SK-N-SH (cell line): ENCODE data around the gene CEBPA.

Experiments used
- EP300 ChIP-seq, 2 experiments: IDR thresholded peaks; 2 replicates each; pipeline versions ENCODE4 v1.4.0 to v1.6.1; 2012; ENCODE audit warnings: borderline replicate concordance in 1 of 2, low read depth in 1 of 2, low read length in 1 of 2
- EZH2phosphoT487 ChIP-seq: fragments of 200-600 bp; sonication (generic); IDR thresholded peaks from 2 replicates; pipeline ENCODE4 v1.6.1; 2017; ENCODE audit warnings: low read depth, mixed run types, mild to moderate bottlenecking, antibody characterized with exemption, moderate library complexity, borderline replicate concordance
- GABPA ChIP-seq: IDR thresholded peaks from 2 replicates; pipeline ENCODE4 v1.4.0; 2012; ENCODE audit warnings: low read depth, mild to moderate bottlenecking
- JUND ChIP-seq: IDR thresholded peaks from 2 replicates; pipeline ENCODE4 v1.4.0; 2012
- RAD21 ChIP-seq: IDR thresholded peaks from 2 replicates; pipeline ENCODE4 v1.6.1; 2012; ENCODE audit warnings: mild to moderate bottlenecking, low read length
- SMC3 ChIP-seq: IDR thresholded peaks from 2 replicates; pipeline ENCODE4 v1.6.1; 2012; ENCODE audit warnings: low read depth, low read length, improper control_type of control experiment
- TCF12 ChIP-seq: IDR thresholded peaks from 2 replicates; pipeline ENCODE4 v1.4.0; 2012
- TEAD4 ChIP-seq: IDR thresholded peaks from 2 replicates; pipeline ENCODE4 v1.4.0; 2012; ENCODE audit warnings: mild to moderate bottlenecking, borderline replicate concordance; ENCODE audit not compliant: insufficient read depth
- YY1 ChIP-seq: IDR thresholded peaks from 2 replicates; pipeline ENCODE4 v1.4.0; 2012; ENCODE audit warnings: low read depth, mild to moderate bottlenecking
- TF ChIP-seq, protein P1 (sequence below): fragments of 200-600 bp; sonication (generic); IDR thresholded peaks from 2 replicates; pipeline ENCODE4 v1.6.1; 2017; ENCODE audit warnings: antibody characterized with exemption, mild to moderate bottlenecking, moderate library complexity
- TF ChIP-seq, protein P2 (sequence below): fragments of 150-350 bp; IDR thresholded peaks from 2 replicates; pipeline ENCODE4 v1.6.1; 2017; ENCODE audit warnings: antibody characterized with exemption, low read length, low read depth, borderline replicate concordance
- TF ChIP-seq, protein P3 (sequence below): IDR thresholded peaks from 2 replicates; pipeline ENCODE4 v1.4.0; 2012; ENCODE audit warnings: low read depth
- TF ChIP-seq, protein P4 (sequence below): IDR thresholded peaks from 2 replicates; pipeline ENCODE4 v1.6.1; 2012; ENCODE audit warnings: mild to moderate bottlenecking, low read depth, low read length, moderate library complexity
- TF ChIP-seq, protein P5 (sequence below): IDR thresholded peaks from 2 replicates; pipeline ENCODE4; 2012

DNA sequence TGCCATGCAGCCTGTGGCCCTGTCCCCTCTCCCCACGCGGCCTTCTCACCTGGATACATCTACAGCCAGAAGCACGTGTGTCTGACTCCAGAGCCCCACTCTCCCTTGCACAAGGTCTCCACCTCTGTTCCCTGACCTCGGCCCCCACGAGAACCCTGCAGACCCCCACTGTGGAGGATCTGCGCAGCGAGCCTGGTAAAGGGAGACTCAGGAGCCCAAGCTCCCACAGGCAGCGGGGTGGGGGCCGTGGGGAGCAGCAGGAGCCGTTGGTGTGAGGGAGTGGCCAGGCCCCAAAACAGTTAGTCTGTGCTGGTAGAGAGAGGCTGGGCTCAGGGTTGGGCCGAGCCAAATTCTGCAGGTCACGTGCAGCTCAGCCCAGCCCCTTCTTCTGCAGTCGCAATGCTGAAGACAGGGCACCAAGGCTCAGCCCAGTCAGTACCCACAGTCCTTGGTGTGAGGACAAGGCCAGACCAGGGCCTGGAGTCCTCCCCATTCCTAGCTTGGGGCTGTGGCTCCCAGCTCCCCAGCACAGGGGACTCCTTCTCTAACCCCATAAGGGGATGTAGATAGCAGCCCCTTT lies 48.0 kb downstream of the CEBPA start:
- TF ChIP-seq, protein P1, sequence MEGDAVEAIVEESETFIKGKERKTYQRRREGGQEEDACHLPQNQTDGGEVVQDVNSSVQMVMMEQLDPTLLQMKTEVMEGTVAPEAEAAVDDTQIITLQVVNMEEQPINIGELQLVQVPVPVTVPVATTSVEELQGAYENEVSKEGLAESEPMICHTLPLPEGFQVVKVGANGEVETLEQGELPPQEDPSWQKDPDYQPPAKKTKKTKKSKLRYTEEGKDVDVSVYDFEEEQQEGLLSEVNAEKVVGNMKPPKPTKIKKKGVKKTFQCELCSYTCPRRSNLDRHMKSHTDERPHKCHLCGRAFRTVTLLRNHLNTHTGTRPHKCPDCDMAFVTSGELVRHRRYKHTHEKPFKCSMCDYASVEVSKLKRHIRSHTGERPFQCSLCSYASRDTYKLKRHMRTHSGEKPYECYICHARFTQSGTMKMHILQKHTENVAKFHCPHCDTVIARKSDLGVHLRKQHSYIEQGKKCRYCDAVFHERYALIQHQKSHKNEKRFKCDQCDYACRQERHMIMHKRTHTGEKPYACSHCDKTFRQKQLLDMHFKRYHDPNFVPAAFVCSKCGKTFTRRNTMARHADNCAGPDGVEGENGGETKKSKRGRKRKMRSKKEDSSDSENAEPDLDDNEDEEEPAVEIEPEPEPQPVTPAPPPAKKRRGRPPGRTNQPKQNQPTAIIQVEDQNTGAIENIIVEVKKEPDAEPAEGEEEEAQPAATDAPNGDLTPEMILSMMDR = no peak
- TF ChIP-seq TCF12 (no peak), GABPA (no peak), JUND (no peak), YY1 (no peak), EZH2phosphoT487 (no peak), SMC3 (no peak), RAD21 (no peak), TEAD4 (no peak), EP300 (IDR thresholded peaks at IDR 0.05; ENCODE audit: borderline replicate concordance in 1 of 2, low read depth in 1 of 2, low read length in 1 of 2) (no peak)
- TF ChIP-seq, protein P2, sequence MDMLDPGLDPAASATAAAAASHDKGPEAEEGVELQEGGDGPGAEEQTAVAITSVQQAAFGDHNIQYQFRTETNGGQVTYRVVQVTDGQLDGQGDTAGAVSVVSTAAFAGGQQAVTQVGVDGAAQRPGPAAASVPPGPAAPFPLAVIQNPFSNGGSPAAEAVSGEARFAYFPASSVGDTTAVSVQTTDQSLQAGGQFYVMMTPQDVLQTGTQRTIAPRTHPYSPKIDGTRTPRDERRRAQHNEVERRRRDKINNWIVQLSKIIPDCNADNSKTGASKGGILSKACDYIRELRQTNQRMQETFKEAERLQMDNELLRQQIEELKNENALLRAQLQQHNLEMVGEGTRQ = no peak
- TF ChIP-seq, protein P3, sequence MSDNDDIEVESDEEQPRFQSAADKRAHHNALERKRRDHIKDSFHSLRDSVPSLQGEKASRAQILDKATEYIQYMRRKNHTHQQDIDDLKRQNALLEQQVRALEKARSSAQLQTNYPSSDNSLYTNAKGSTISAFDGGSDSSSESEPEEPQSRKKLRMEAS = no peak
- TF ChIP-seq, protein P4, sequence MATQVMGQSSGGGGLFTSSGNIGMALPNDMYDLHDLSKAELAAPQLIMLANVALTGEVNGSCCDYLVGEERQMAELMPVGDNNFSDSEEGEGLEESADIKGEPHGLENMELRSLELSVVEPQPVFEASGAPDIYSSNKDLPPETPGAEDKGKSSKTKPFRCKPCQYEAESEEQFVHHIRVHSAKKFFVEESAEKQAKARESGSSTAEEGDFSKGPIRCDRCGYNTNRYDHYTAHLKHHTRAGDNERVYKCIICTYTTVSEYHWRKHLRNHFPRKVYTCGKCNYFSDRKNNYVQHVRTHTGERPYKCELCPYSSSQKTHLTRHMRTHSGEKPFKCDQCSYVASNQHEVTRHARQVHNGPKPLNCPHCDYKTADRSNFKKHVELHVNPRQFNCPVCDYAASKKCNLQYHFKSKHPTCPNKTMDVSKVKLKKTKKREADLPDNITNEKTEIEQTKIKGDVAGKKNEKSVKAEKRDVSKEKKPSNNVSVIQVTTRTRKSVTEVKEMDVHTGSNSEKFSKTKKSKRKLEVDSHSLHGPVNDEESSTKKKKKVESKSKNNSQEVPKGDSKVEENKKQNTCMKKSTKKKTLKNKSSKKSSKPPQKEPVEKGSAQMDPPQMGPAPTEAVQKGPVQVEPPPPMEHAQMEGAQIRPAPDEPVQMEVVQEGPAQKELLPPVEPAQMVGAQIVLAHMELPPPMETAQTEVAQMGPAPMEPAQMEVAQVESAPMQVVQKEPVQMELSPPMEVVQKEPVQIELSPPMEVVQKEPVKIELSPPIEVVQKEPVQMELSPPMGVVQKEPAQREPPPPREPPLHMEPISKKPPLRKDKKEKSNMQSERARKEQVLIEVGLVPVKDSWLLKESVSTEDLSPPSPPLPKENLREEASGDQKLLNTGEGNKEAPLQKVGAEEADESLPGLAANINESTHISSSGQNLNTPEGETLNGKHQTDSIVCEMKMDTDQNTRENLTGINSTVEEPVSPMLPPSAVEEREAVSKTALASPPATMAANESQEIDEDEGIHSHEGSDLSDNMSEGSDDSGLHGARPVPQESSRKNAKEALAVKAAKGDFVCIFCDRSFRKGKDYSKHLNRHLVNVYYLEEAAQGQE = no peak
- TF ChIP-seq, protein P5, sequence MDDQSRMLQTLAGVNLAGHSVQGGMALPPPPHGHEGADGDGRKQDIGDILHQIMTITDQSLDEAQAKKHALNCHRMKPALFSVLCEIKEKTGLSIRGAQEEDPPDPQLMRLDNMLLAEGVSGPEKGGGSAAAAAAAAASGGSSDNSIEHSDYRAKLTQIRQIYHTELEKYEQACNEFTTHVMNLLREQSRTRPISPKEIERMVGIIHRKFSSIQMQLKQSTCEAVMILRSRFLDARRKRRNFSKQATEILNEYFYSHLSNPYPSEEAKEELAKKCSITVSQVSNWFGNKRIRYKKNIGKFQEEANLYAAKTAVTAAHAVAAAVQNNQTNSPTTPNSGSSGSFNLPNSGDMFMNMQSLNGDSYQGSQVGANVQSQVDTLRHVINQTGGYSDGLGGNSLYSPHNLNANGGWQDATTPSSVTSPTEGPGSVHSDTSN = no peak
